CD4-positive, alpha-beta T cell treated with Interleukin-4 for 4 hours (primary cell): ENCODE measurements around the gene GREM2.

ENCODE experiments used
- DNase-seq: peaks from one replicate; pipeline ENCODE4 v3.0.0-alpha.2; 2020

GREM2 gene

GRCh38 chr1:240553351-240553750 lies 58.6 kb downstream of the GREM2 start:
- no peak for DNase-seq

GRCh38 chr1:240539769-240540414 lies 72.1 kb downstream of the GREM2 start:
- no peak for DNase-seq

- no peak for DNase-seq
Measured at GRCh38 chr1:240538776-240539430, 73.1 kb downstream of the GREM2 start.

- no peak for DNase-seq
Measured at GRCh38 chr1:240533154-240533780, 78.7 kb downstream of the GREM2 start.

GRCh38 chr1:240528591-240528990 lies 83.4 kb downstream of the GREM2 start:
- no peak for DNase-seq

- no peak for DNase-seq
Measured at GRCh38 chr1:240527086-240527485, 84.9 kb downstream of the GREM2 start.

GRCh38 chr1:240526312-240526711 lies 85.6 kb downstream of the GREM2 start:
- DNase-seq: no peak

GRCh38 chr1:240524356-240525069 lies 87.4 kb downstream of the GREM2 start:
- no peak for DNase-seq

GRCh38 chr1:240522122-240522822 lies 89.7 kb downstream of the GREM2 start:
- no peak for DNase-seq

- no peak for DNase-seq
Measured at GRCh38 chr1:240517891-240518290, 94.1 kb downstream of the GREM2 start.

GRCh38 chr1:240516069-240516468 lies 95.9 kb downstream of the GREM2 start:
- DNase-seq: no peak

GRCh38 chr1:240515505-240515904 lies 96.5 kb downstream of the GREM2 start:
- no peak for DNase-seq

GRCh38 chr1:240511789-240512188 lies 100.2 kb downstream of the GREM2 start:
- DNase-seq: no peak

GRCh38 chr1:240508950-240509349 lies 103.0 kb downstream of the GREM2 start:
- no peak for DNase-seq

GRCh38 chr1:240508201-240508600 lies 103.8 kb downstream of the GREM2 start:
- DNase-seq: no peak

GRCh38 chr1:240506176-240506575 lies 105.8 kb downstream of the GREM2 start:
- DNase-seq: no peak

- DNase-seq: no peak
Measured at GRCh38 chr1:240503558-240503957, 108.4 kb downstream of the GREM2 start.

- DNase-seq: no peak
Measured at GRCh38 chr1:240503036-240503435, 108.9 kb downstream of the GREM2 start.

- no peak for DNase-seq
Measured at GRCh38 chr1:240501115-240501514, 110.8 kb downstream of the GREM2 start.

GRCh38 chr1:240500647-240501046 lies 111.3 kb downstream of the GREM2 start:
- no peak for DNase-seq

- DNase-seq: no peak
Measured at GRCh38 chr1:240499012-240499411, 112.9 kb downstream of the GREM2 start.

- no peak for DNase-seq
Measured at GRCh38 chr1:240498335-240498734, 113.6 kb downstream of the GREM2 start.

- no peak for DNase-seq
Measured at GRCh38 chr1:240497908-240498307, 114.0 kb downstream of the GREM2 start.
